SK-N-SH (cell line): Measurements from ENCODE around the gene MAP2K5. TPM values are rescaled to one million over a fixed set of nuclear protein-coding genes. Genes with fewer than 3 reads are reported as not detected.

Experiments used
- CTCF ChIA-PET: fragments of 300-600, 350-600 bp; formaldehyde crosslinking; extraction: SDS; loops from one replicate; lab custom pipeline; 2021; lab: Yijun Ruan, JAX
- POLR2A ChIA-PET: fragments of 350-600 bp; sonication (Branson Sonifier 250); formaldehyde crosslinking; extraction: SDS; loops from one replicate; lab custom pipeline; 2020; ENCODE audit warnings: antibody characterized with exemption, inconsistent platforms; lab: Yijun Ruan, JAX
- DNase-seq: peaks from one replicate; pipeline ENCODE4 v3.0.0; 2012
- H2AFZ ChIP-seq: fragments of 200-600 bp; sonication (generic); 2 replicates; pipeline ENCODE4 v1.8.1; 2016; ENCODE audit warnings: antibody characterized with exemption, mild to moderate bottlenecking, low read depth
- H3F3A ChIP-seq: fragments of 200-600 bp; sonication (generic); replicated peaks from 2 replicates; pipeline ENCODE3; 2016; ENCODE audit warnings: antibody characterized with exemption, mild to moderate bottlenecking; ENCODE audit not compliant: insufficient read depth
- H3K27ac ChIP-seq, 2 experiments: fragments of 200-500 bp in 1 of 2; fragments of 200-600 bp in 1 of 2; sonication (Bioruptor generic) in 1 of 2; sonication (generic), shearing (Covaris generic) in 1 of 2; 2 replicates each; pipeline versions ENCODE4 v1.5.1 to v1.6.1; 2014 to 2016; ENCODE audit warnings: low read depth in 2 of 2, inconsistent platforms in 1 of 2, low read length in 1 of 2, mild to moderate bottlenecking in 1 of 2, mixed read lengths in 1 of 2
- H3K27me3 ChIP-seq: fragments of 200-600 bp; sonication (generic), shearing (Covaris generic); 2 replicates; pipeline ENCODE4 v1.6.1; 2016; ENCODE audit warnings: mixed run types; ENCODE audit not compliant: insufficient read depth
- H3K36me3 ChIP-seq, 2 experiments: fragments of 200-500 bp in 1 of 2; fragments of 200-600 bp in 1 of 2; sonication (Bioruptor generic) in 1 of 2; sonication (generic) in 1 of 2; replicated peaks in 1 of 2; 2 replicates each; pipeline versions ENCODE3 to v1.5.1; 2014 to 2016; ENCODE audit warnings: low read length in 1 of 2, mild to moderate bottlenecking in 1 of 2; ENCODE audit not compliant: insufficient read depth in 2 of 2, control insufficient read depth in 1 of 2
- H3K4me1 ChIP-seq, 2 experiments: fragments of 200-500 bp in 1 of 2; fragments of 200-600 bp in 1 of 2; sonication (Bioruptor generic) in 1 of 2; sonication (generic), shearing (Covaris generic) in 1 of 2; 2 replicates each; pipeline versions ENCODE4 v1.5.1 to v1.6.1; 2014 to 2016; ENCODE audit warnings: low read depth in 1 of 2, low read length in 1 of 2, mixed run types in 1 of 2; ENCODE audit not compliant: insufficient read depth in 2 of 2, control insufficient read depth in 1 of 2
- H3K4me2 ChIP-seq: fragments of 200-600 bp; sonication (generic), shearing (Covaris generic); 2 replicates; pipeline ENCODE4 v1.6.1; 2017; ENCODE audit warnings: mixed run types
- H3K4me3 ChIP-seq, 2 experiments: fragments of 200-500 bp in 1 of 2; fragments of 200-600 bp in 1 of 2; sonication (Bioruptor generic) in 1 of 2; sonication (generic), shearing (Covaris generic) in 1 of 2; 2 replicates each; pipeline versions ENCODE4 v1.5.1 to v1.8.1; 2014 to 2016; ENCODE audit warnings: low read depth in 2 of 2, inconsistent platforms in 1 of 2, low read length in 1 of 2, mild to moderate bottlenecking in 1 of 2, mixed read lengths in 1 of 2, moderate library complexity in 1 of 2
- H3K79me2 ChIP-seq: fragments of 200-600 bp; sonication (generic); 2 replicates; pipeline ENCODE4 v1.8.1; 2017; ENCODE audit warnings: mild to moderate bottlenecking; ENCODE audit not compliant: insufficient read depth
- H3K9ac ChIP-seq: fragments of 200-600 bp; sonication (generic); 2 replicates; pipeline ENCODE4 v1.6.1; 2017; ENCODE audit warnings: mixed run types
- H3K9me2 ChIP-seq: fragments of 200-600 bp; sonication (generic); 2 replicates; pipeline ENCODE4 v1.6.1; 2017; ENCODE audit warnings: mixed run types
- H3K9me3 ChIP-seq: fragments of 200-600 bp; sonication (generic); 2 replicates; pipeline ENCODE4 v1.6.1; 2017; ENCODE audit warnings: mixed run types, mild to moderate bottlenecking, moderate library complexity
- H4K20me1 ChIP-seq: fragments of 200-600 bp; sonication (generic); 2 replicates; pipeline ENCODE4 v1.6.1; 2017; ENCODE audit warnings: mild to moderate bottlenecking, mixed run types; ENCODE audit not compliant: insufficient read depth
- ELF1 ChIP-seq: IDR thresholded peaks from 2 replicates; pipeline ENCODE4 v1.4.0; 2012
- FOSL2 ChIP-seq: IDR thresholded peaks from 2 replicates; pipeline ENCODE4 v1.4.0; 2012; ENCODE audit warnings: low read depth, mild to moderate bottlenecking, moderate library complexity, borderline replicate concordance
- FOXJ3 ChIP-seq: sonication (generic); formaldehyde crosslinking; IDR thresholded peaks from 2 replicates; pipeline ENCODE4 v1.5.1; 2020; ENCODE audit warnings: mild to moderate bottlenecking, missing genetic modification reagents
- FOXM1 ChIP-seq: IDR thresholded peaks from 2 replicates; pipeline ENCODE4 v1.4.0; 2012; ENCODE audit warnings: low read depth, mild to moderate bottlenecking
- GABPA ChIP-seq: IDR thresholded peaks from 2 replicates; pipeline ENCODE4 v1.4.0; 2012; ENCODE audit warnings: low read depth, mild to moderate bottlenecking
- GATA2 ChIP-seq: sonication (generic); formaldehyde crosslinking; IDR thresholded peaks from 2 replicates; pipeline ENCODE4 v1.5.0; 2020; ENCODE audit warnings: mild to moderate bottlenecking, missing genetic modification reagents
- MEF2A ChIP-seq: IDR thresholded peaks from 2 replicates; pipeline ENCODE4 v1.4.0; 2012; ENCODE audit warnings: low read depth, borderline replicate concordance
- MXI1 ChIP-seq: IDR thresholded peaks from 2 replicates; pipeline ENCODE4 v1.6.1; 2012; ENCODE audit warnings: mild to moderate bottlenecking, low read depth, low read length, improper control_type of control experiment
- NFIC ChIP-seq: IDR thresholded peaks from 2 replicates; pipeline ENCODE4 v1.4.0; 2012; ENCODE audit warnings: borderline replicate concordance
- NRF1 ChIP-seq: IDR thresholded peaks from 2 replicates; pipeline ENCODE4 v1.6.1; 2012; ENCODE audit warnings: low read depth, mild to moderate bottlenecking, low read length
- RAD21 ChIP-seq: IDR thresholded peaks from 2 replicates; pipeline ENCODE4 v1.6.1; 2012; ENCODE audit warnings: mild to moderate bottlenecking, low read length
- RCOR1 ChIP-seq: fragments of 150-350 bp; IDR thresholded peaks from 2 replicates; pipeline ENCODE4 v1.6.1; 2017; ENCODE audit warnings: antibody characterized with exemption, low read length
- RXRA ChIP-seq: IDR thresholded peaks from 2 replicates; pipeline ENCODE4 v1.4.0; 2012; ENCODE audit warnings: low read depth, mild to moderate bottlenecking, borderline replicate concordance
- SIN3A ChIP-seq: IDR thresholded peaks from 2 replicates; pipeline ENCODE4 v1.6.1; 2012; ENCODE audit warnings: low read depth, mild to moderate bottlenecking, low read length, moderate library complexity, borderline replicate concordance
- TCF12 ChIP-seq: IDR thresholded peaks from 2 replicates; pipeline ENCODE4 v1.4.0; 2012
- YY1 ChIP-seq: IDR thresholded peaks from 2 replicates; pipeline ENCODE4 v1.4.0; 2012; ENCODE audit warnings: low read depth, mild to moderate bottlenecking
- WGBS: methylation state at CpG from one replicate; pipeline ENCODE4 v1.1.6; 2017; ENCODE audit warnings: low lambda C conversion rate; 5-methylcytosine and 5-hydroxymethylcytosine counted together
- polyA plus RNA-seq, 3 experiments: library from polyadenylated mRNA; depleted of rRNA; stranded (reverse); fragments of >200 nt; gene quantifications; 2 replicates each; pipeline ENCODE4 v1.2.3, GENCODE V29; 2012
- TF ChIP-seq, protein P1 (sequence below): fragments of 200-600 bp; sonication (generic); IDR thresholded peaks from 2 replicates; pipeline ENCODE4 v1.6.1; 2017; ENCODE audit warnings: antibody characterized with exemption, mild to moderate bottlenecking, moderate library complexity
- TF ChIP-seq, protein P2 (sequence below): fragments of 150-350 bp; IDR thresholded peaks from 2 replicates; pipeline ENCODE4 v1.6.1; 2016; ENCODE audit warnings: mild to moderate bottlenecking, low read depth, low read length
- TF ChIP-seq, protein P3 (sequence below): fragments of 150-350 bp; IDR thresholded peaks from 2 replicates; pipeline ENCODE4 v1.6.1; 2017; ENCODE audit warnings: antibody characterized with exemption, low read length, low read depth, borderline replicate concordance
- TF ChIP-seq, protein P4 (sequence below): IDR thresholded peaks from 2 replicates; pipeline ENCODE4 v1.6.1; 2012; ENCODE audit warnings: mild to moderate bottlenecking, low read depth, low read length, moderate library complexity
- TF ChIP-seq, protein P5 (sequence below): IDR thresholded peaks from 2 replicates; pipeline ENCODE4 v1.4.0; 2012; ENCODE audit warnings: low read depth

MAP2K5 gene
- polyA plus RNA-seq, 1 of the 3 experiments (the other 2 are of a cell fraction), result 6.2 TPM

DNA sequence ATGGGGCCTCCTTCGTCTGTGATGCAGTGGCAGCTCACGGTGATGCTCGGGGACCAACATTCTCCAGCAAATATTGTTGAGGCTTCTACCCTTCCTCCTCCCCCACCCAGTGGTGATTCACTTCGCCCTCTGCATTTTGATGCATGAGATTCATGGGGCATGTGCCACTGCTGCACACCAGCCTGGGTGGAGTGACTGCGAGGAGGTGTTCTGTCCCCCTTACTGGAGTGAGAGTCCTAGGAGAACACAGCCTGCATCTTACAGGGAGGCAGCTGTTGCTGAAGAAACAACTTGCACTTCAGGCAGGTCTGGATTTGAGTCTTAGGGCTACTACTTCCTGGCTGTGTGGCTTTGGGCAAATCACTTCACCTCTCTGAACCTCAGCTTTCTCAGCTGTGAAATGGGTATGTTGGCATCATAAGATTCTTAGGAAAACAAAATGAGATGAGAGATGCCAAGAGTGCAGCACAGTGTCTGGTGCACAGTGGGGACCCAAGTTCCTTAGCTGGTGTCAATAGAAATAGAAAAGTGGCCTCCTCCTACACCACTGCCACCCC, 272.6 kb downstream of the MAP2K5 start (continued):
- TF ChIP-seq, protein P1, sequence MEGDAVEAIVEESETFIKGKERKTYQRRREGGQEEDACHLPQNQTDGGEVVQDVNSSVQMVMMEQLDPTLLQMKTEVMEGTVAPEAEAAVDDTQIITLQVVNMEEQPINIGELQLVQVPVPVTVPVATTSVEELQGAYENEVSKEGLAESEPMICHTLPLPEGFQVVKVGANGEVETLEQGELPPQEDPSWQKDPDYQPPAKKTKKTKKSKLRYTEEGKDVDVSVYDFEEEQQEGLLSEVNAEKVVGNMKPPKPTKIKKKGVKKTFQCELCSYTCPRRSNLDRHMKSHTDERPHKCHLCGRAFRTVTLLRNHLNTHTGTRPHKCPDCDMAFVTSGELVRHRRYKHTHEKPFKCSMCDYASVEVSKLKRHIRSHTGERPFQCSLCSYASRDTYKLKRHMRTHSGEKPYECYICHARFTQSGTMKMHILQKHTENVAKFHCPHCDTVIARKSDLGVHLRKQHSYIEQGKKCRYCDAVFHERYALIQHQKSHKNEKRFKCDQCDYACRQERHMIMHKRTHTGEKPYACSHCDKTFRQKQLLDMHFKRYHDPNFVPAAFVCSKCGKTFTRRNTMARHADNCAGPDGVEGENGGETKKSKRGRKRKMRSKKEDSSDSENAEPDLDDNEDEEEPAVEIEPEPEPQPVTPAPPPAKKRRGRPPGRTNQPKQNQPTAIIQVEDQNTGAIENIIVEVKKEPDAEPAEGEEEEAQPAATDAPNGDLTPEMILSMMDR, result no peak
- TF ChIP-seq FOXM1 (no peak), FOSL2 (no peak), RCOR1 (no peak), NRF1 (no peak)
- TF ChIP-seq, protein P2, sequence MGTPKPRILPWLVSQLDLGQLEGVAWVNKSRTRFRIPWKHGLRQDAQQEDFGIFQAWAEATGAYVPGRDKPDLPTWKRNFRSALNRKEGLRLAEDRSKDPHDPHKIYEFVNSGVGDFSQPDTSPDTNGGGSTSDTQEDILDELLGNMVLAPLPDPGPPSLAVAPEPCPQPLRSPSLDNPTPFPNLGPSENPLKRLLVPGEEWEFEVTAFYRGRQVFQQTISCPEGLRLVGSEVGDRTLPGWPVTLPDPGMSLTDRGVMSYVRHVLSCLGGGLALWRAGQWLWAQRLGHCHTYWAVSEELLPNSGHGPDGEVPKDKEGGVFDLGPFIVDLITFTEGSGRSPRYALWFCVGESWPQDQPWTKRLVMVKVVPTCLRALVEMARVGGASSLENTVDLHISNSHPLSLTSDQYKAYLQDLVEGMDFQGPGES, result no peak
- TF ChIP-seq, protein P3, sequence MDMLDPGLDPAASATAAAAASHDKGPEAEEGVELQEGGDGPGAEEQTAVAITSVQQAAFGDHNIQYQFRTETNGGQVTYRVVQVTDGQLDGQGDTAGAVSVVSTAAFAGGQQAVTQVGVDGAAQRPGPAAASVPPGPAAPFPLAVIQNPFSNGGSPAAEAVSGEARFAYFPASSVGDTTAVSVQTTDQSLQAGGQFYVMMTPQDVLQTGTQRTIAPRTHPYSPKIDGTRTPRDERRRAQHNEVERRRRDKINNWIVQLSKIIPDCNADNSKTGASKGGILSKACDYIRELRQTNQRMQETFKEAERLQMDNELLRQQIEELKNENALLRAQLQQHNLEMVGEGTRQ, result no peak

DNA sequence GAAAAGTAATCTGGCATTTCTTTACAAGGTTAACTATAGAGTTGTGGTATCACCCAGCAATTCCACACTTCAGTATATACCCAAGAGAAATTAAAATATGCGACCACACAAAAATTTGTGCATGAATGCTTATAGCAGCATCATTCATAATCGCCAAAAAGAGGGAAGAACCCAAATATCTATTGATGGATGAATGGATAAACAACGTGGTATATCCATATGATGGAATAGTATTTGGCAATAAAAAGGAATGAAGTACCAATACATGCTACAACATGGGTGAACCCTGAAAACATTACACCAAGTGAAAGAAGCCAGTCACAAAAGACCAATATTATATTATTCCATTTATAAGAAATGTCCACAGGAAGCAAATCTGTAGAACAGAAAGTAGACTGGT, 274.2 kb downstream of the MAP2K5 start:
- DNase-seq, result no peak
- Histone ChIP-seq H3K4me1 (no peaks in the 10 kb centered on the region), H3K36me3 (no peaks in the 10 kb centered on the region), H3K4me2 (no peak overlapping the region), H3K27me3 (peaks cover 6% of the 10 kb centered on the region), H4K20me1 (no peaks in the 10 kb centered on the region), H2AFZ (no peak overlapping the region)
- no peak for TF ChIP-seq RXRA
- no peak for TF ChIP-seq SIN3A
- no peak for TF ChIP-seq GATA2
- no peak for TF ChIP-seq ELF1
- TF ChIP-seq RAD21, result no peak
- TF ChIP-seq TCF12, result no peak
- no peak for TF ChIP-seq GABPA
- no peak for TF ChIP-seq FOXJ3
- no peak for TF ChIP-seq MEF2A
- TF ChIP-seq FOXM1, result no peak
- TF ChIP-seq NFIC, result no peak
- TF ChIP-seq, protein P3, result no peak
- TF ChIP-seq, protein P4, sequence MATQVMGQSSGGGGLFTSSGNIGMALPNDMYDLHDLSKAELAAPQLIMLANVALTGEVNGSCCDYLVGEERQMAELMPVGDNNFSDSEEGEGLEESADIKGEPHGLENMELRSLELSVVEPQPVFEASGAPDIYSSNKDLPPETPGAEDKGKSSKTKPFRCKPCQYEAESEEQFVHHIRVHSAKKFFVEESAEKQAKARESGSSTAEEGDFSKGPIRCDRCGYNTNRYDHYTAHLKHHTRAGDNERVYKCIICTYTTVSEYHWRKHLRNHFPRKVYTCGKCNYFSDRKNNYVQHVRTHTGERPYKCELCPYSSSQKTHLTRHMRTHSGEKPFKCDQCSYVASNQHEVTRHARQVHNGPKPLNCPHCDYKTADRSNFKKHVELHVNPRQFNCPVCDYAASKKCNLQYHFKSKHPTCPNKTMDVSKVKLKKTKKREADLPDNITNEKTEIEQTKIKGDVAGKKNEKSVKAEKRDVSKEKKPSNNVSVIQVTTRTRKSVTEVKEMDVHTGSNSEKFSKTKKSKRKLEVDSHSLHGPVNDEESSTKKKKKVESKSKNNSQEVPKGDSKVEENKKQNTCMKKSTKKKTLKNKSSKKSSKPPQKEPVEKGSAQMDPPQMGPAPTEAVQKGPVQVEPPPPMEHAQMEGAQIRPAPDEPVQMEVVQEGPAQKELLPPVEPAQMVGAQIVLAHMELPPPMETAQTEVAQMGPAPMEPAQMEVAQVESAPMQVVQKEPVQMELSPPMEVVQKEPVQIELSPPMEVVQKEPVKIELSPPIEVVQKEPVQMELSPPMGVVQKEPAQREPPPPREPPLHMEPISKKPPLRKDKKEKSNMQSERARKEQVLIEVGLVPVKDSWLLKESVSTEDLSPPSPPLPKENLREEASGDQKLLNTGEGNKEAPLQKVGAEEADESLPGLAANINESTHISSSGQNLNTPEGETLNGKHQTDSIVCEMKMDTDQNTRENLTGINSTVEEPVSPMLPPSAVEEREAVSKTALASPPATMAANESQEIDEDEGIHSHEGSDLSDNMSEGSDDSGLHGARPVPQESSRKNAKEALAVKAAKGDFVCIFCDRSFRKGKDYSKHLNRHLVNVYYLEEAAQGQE, result no peak
- TF ChIP-seq RCOR1, result no peak
- TF ChIP-seq, protein P5, sequence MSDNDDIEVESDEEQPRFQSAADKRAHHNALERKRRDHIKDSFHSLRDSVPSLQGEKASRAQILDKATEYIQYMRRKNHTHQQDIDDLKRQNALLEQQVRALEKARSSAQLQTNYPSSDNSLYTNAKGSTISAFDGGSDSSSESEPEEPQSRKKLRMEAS, result no peak
- no peak for TF ChIP-seq YY1
- TF ChIP-seq MXI1, result no peak
- TF ChIP-seq, all 33 proteins: peak for 0
- Histone ChIP-seq H3F3A (no peaks in the 10 kb centered on the region), H3K9ac (no peak overlapping the region), H3K9me2 (no peaks in the 10 kb centered on the region), H3K79me2 (no peaks in the 10 kb centered on the region), H3K9me3 (no peaks in the 10 kb centered on the region), H3K27ac (no peak overlapping the region), H3K4me3 (no peak overlapping the region)
- POLR2A ChIA-PET, result no interaction called here
- 73% methylated on average over 3 of the region's 3 CpGs for WGBS
- CTCF ChIA-PET, result no interaction called here
